ENCODE results near the gene LYPLAL1.

LYPLAL1 gene

DNA sequence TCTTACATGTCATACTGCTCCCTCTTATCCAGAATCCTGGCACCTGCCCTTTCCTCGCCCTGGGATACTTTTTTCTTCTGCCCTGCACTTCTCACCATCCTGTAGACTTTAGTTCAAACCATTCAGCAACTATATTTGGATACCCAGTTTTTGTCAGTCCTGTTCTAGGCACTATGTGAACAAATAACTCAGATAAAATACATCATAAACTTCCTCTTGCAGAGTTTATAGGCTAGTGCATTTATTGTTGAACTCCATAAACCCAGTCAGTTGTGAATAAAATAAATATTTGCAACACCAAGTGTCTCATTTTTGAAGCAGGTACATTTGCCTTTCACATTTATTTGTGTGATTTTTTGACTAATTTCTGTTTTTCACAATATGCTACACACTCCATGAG lies 4.3 kb downstream of the LYPLAL1 start:
- no peak for DNase-seq (ENCODE audit: low spot score)
- in situ Hi-C loops (cut with MboI; ENCODE audit: low sequenced_read_pairs, unreplicated experiment): no loop called here
- TF ChIP-seq, protein P1, sequence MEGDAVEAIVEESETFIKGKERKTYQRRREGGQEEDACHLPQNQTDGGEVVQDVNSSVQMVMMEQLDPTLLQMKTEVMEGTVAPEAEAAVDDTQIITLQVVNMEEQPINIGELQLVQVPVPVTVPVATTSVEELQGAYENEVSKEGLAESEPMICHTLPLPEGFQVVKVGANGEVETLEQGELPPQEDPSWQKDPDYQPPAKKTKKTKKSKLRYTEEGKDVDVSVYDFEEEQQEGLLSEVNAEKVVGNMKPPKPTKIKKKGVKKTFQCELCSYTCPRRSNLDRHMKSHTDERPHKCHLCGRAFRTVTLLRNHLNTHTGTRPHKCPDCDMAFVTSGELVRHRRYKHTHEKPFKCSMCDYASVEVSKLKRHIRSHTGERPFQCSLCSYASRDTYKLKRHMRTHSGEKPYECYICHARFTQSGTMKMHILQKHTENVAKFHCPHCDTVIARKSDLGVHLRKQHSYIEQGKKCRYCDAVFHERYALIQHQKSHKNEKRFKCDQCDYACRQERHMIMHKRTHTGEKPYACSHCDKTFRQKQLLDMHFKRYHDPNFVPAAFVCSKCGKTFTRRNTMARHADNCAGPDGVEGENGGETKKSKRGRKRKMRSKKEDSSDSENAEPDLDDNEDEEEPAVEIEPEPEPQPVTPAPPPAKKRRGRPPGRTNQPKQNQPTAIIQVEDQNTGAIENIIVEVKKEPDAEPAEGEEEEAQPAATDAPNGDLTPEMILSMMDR (IDR thresholded peaks at IDR 0.05; ENCODE audit: borderline replicate concordance, control extremely low read depth, extremely low read depth, insufficient read depth, missing control alignments): no peak

DNA sequence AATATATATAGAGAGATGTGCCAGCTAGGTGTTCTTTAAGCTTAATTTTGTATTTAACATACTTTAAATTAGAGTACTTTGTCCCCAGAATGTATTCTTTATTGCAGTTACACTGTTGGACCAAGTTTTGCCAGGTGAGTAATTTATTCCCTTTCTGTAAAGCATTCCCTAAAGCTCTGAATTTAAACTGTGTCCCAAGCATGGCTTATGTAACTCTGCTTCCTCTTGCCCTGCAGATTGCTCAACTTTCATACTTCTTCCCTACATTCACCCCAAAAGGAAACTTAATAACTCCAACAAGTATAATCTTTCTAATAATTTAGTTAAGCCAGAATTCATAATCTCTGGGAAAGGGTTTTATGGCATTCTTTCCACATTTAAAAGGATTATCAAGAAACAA lies 5.6 kb downstream of the LYPLAL1 start:
- TF ChIP-seq, protein P1 (IDR thresholded peaks at IDR 0.05; ENCODE audit: borderline replicate concordance, control extremely low read depth, extremely low read depth, insufficient read depth, missing control alignments): no peak
- in situ Hi-C loops (cut with MboI; ENCODE audit: low sequenced_read_pairs, unreplicated experiment): no loop called here
- no peak for DNase-seq (ENCODE audit: low spot score)

DNA sequence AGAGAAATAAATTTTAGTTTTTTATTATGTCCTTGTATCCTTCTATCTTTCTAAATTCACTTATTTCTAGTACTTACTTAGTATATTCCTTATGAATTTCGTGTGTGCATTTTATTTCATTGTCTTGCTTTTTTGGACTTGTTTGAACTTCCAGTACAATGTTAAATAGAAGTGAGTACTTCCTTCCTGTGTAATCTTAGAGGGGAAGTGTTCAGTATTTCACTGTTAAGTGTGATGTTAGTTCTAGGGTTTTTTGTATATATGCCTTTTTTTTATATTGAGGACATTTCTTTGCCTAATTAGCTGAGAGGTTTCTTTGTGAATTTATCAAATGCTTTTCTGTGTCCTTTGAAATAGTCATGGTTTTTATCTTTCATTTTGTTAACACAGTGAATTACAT lies 10.7 kb downstream of the LYPLAL1 start:
- DNase-seq (ENCODE audit: low spot score): no peak
- TF ChIP-seq, protein P1 (IDR thresholded peaks at IDR 0.05; ENCODE audit: borderline replicate concordance, control extremely low read depth, extremely low read depth, insufficient read depth, missing control alignments): no peak
- in situ Hi-C loops (cut with MboI; ENCODE audit: low sequenced_read_pairs, unreplicated experiment): no loop called here

DNA sequence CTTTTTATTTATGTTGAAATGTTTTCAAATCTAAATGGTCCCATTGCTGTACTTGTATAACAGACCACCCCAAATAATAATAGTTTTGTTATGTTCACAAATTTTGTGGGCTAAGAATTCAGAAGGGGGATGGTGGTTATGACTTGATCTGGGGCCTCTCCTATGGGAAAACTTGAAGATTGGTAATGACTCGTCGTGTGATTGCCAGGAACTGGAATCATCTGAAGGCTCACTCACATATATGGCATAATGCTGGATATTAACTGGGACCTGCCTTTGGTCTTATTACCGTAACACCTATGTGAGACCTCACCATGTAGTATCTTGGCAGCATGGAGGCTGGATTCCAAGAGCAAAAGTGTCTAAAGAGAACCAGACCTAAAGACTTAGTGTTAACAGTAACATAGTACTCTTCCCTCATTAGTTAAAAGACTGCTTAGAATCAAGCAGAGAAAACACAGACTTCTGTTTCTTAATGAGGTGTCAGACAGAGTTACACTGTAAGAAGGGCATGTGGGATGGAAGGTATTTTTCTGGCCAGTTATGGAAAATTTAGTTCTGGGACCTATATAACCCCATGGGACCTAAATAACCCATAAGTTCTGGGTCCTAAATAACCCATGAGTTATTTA lies 11.9 kb downstream of the LYPLAL1 start:
- DNase-seq (ENCODE audit: low spot score): no peak
- TF ChIP-seq, protein P1 (IDR thresholded peaks at IDR 0.05; ENCODE audit: borderline replicate concordance, control extremely low read depth, extremely low read depth, insufficient read depth, missing control alignments): no peak
- in situ Hi-C loops (cut with MboI; ENCODE audit: low sequenced_read_pairs, unreplicated experiment): no loop called here

DNA sequence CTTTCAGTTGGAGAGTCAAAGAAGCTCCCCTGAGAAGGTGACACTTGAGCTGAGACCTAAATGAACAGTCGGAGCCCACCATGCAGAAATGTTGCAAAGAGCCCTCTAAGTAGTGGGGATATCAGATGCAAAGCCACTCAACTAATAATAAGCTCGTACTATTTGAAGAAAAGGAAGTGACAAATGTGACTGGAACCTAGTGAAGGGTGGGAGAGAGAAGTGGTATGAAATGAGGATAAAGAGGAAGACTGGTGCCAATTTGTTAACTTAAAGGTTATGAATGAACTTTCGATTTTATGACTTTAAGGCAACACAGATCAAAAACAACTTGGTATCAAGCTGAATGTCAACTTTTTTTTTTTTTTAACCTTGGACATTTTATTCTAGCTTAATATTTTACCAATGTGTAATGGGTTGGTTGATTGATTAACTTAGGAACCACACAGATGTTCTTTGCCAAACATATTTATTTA lies 14.7 kb downstream of the LYPLAL1 start:
- TF ChIP-seq, protein P1 (IDR thresholded peaks at IDR 0.05; ENCODE audit: borderline replicate concordance, control extremely low read depth, extremely low read depth, insufficient read depth, missing control alignments): no peak
- DNase-seq (ENCODE audit: low spot score): no peak
- in situ Hi-C loops (cut with MboI; ENCODE audit: low sequenced_read_pairs, unreplicated experiment): no loop called here

DNA sequence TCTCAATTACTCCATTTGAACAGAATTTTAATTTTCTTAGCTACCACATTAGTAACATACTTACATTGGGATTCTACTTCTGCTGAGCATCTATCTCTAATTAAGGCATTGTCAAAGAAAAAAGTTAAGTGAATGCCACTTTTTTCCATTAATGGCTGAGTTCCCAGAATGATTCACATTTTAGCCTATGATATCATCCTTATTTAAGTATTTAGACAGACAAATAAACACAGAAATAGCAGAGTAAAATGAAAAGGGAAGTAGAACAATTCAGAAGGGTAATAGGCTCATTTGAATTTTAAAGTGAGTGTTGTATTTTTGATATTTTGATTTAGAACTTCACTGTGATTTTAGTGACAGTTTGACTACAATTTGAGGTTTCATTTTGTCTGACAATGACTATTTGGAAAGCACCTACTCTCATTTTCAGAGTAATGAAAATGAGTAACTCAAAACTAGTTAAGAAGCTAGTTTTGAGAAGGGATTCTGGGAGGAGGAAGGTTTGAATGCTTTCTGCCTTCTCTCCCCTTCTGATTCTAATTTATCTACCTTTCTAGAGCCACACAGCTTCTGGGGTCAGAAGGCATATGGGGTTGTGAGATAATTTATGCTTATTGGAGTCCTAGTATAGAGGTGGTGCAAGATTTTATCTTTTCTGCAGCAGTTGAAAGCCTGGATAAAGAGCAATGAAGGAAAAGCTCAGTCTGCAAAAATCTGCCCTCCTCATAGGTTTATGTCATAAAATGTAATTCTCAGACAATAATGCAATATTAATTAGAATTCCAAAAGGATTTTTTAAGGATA lies 15.5 kb downstream of the LYPLAL1 start:
- TF ChIP-seq, protein P1 (IDR thresholded peaks at IDR 0.05; ENCODE audit: borderline replicate concordance, control extremely low read depth, extremely low read depth, insufficient read depth, missing control alignments): no peak
- in situ Hi-C loops (cut with MboI; ENCODE audit: low sequenced_read_pairs, unreplicated experiment): no loop called here
- peak; percentile 27 for DNase-seq (ENCODE audit: low spot score)
